CD4-positive, alpha-beta T cell treated with Interferon alpha-2 for 1 hour (primary cell): ENCODE results near the gene LIN52.

Experiments used
- DNase-seq, 2 donors: peaks; one replicate each; pipeline ENCODE4 v3.0.0-alpha.2; 2020 to 2022

The LIN52 gene, protein sequence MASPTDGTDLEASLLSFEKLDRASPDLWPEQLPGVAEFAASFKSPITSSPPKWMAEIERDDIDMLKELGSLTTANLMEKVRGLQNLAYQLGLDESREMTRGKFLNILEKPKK

GRCh38 chr14:74084277-74085046 is at the start of gene LIN52, which contains the start of gene ALDH6A1:
Gene LIN52 (plus strand): TSS chr14:74084956. CDS start chr14:74084975, 19 bp downstream.
Gene ALDH6A1 (minus strand): TSS chr14:74084453. CDS start chr14:74084394, 59 bp downstream.
- DNase-seq, result peak; percentile 100

- DNase-seq, result no peak
Observed at GRCh38 chr14:74035556-74035955, 49.2 kb upstream of the LIN52 start.

DNA sequence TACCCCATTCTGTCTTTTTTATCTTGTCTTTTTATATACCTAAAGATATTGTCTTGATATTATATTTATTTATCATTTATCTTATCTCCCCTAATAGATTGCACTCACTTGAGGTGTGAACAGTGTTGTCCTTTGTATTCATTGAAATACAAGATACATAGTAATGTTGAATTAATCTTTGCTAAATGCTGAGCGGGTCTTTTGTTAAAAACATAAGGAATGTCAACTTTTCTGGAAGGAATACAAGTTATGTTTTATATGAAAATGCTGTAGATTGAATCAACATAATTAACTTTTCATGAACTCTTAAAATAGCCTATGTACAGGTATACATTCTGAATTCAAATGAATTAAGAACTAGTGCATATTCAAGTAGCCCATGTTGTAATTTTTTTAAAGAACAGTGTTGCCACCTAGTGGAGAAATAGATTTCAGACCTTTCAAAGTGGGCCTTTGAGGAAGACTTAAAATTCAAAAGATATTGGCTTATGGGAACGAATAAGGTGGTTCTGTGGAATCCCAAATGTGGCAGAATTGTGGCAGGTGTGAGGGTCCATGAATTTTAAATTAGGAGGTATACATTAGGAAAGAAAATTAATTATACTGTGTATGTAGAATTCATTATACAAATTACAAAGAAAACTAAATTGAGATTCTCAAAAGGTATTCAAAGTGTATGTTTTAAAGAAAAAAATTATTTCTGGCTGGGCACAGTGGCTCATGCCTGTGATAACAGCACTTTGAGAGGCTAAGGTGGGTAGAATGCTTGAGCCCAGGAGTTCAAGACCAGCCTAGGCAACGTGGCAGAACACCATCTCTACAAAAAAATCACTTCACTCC is 46.5 kb upstream of the LIN52 start:
- peak; percentile 2 to 72 for DNase-seq

DNA sequence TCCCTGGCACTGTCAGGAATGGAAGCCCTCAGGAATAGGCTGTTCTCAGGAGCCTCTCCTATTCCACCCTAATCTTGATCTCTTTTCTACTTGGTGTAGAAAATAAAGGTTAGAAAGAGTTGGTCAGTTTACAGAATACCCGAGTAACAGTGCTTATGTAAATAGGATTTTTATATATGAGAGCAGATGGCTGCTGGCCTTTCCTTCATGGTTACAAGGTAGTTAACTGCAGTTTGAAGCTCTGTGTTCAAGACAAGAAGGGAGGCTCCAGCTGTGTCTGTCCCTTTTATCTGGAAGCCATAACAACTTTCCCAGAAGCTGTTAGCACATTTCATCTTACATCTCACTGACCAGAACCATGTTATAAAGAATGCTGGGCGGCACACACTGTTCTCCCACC is 42.5 kb upstream of the LIN52 start:
- no peak for DNase-seq

GRCh38 chr14:74045522-74045921 is 39.2 kb upstream of the LIN52 start:
- no peak for DNase-seq

DNA sequence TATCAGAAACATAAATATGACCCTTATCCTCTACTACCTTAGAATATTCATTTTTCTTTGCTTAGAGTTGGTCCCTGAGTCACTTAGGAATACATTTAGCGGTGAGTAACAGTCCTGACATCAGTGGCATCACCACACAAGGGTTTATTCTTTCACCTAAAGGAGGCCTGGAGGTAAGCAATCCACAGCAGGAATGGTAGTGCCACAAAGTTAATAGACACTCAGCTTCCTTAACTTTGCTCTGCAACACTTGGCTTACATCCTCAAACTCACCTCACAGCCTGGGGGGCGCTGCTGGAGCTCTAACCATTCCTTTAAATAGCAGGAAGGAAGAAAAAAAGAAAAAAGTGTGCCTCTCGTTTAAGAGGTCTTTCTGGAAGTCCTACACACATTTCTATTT is 36.5 kb upstream of the LIN52 start:
- DNase-seq, result no peak

DNA sequence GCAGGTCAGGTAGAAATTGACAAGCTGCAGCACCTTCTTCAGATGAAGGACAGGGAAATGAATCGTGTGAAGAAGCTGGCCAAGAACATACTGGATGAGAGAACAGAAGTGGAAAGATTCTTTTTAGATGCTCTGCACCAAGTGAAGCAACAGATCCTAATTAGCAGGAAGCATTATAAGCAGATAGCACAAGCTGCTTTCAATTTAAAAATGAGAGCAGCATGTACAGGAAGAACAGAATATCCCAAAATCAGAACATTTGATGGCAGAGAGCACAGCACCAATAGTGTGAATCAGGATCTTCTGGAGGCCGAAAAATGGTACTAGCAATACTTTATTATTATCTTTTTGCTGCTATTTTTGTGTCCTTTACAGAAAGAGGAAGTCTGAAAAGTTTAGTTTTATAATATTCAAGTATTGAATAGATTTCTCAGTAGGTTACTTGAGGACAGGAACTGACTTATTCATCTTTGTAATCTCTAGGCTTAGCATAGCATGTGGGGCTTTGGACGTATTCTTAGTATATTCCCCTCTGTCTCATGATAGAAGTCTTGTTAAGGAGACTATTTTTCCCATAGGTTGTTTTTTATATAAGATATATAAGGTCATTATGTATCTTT is 34.8 kb upstream of the LIN52 start:
- DNase-seq, result no peak

DNA sequence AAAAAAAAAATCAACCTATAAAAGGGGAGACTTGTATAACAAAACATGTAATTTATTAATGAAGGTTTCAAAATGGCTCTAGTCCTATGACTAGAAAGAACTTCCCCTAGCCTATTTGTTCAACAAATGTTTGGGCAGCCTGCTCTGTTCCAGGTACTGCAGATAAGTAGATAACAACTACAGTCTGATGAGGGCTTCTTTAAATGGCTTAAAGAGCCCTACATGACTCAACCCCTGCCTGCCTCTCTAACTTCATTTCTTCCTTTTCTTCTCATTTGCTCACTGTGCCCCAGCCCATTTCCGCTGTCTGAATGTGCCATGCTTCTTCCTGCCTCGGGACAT is 22.0 kb upstream of the LIN52 start:
- DNase-seq, result no peak

DNA sequence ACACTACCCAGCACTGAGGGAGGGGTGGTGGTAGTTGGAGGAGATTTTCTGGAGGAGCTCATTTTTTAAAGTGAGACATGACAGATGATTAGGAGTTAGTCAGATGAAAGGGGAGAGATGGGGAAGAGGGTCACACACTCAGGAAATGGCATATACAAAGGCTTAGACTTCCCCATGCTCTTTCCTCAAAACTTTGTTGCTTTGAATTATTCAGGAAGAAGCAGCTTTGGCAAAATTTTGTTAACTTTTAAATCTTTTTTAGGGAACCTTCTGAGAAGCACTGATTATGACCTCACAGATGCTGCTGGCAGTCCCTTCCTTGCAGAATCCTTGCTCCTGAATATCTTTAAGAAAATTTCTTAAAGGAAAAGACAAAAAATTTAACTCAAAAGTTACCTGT is 20.3 kb upstream of the LIN52 start:
- no peak for DNase-seq

DNA sequence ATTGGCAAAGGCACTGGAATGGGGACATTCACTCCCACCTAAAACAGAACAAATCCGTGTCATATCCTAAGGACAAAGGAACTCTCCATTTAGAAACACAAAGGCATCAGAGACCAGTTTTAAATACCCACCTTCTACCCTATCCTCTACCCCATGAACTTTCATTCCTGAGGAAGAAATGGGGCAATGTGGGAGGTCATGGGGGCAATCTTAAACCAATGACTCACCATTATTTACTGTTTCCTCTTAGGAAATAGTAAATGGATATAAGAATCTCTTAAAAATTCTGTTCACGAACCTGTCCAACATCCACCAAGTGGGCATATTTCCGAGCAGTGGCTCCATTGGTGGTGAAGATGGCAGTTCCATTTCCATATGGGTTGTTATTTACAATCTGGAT is 19.9 kb upstream of the LIN52 start:
- no peak for DNase-seq

DNA sequence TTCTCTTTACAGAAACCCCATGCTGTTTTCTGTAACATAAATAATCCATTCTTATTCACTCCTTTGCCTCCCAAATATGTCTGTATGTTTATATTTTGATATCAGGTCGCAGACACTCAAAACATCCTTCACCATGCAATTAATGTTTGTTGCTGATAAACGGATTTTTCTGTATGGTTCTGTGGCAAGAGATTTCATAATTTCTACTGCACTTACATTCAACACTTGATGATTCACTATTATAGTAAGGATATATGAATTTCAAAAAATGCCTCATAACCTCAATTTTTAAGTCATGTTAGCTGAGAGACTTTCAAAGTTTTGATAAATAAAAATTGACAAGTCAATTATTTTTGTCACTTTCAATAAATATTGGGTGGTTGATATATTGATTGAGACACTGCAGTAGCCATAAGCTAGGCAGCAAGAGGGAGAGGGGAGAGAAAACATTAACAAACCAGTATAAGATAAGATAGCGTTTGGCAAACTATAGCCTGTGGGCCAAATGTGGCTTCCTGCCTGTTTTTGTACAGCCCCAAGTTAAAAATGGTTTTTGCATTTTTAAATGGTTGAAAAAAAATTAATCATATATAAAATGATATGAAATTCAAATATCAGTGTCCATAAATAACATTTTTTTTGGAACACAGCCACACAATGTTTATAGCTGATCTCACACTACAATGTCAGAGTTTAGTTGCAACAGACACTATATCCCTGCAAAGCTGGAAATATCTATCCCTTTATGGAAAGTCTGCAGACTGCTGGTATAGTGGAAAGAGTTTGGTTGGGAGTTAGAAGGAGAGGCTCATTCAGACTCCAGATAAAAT is 18.8 kb upstream of the LIN52 start:
- DNase-seq, result no peak

DNA sequence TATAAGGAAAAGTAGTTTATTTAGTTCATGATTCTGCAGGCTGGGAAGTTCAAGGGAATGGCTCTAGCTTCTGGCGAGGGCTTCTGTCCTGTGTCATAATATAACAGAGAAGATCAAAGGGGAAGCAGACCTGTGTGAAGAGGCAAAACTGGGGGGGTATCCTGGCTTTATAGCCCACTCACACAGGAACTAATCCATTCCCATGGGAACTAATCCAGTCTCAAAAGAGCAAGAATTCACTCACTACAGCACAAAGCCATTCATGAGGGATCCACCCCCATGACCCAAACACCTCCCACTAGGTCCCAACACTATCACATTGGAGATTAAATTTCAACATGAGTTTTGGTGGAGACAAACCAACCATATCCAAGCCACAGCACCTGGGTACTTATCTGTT is 7.4 kb upstream of the LIN52 start:
- no peak for DNase-seq

- DNase-seq, result no peak
Observed at GRCh38 chr14:74080820-74081460, 3.8 kb upstream of the LIN52 start.

- no peak for DNase-seq
Observed at GRCh38 chr14:74081491-74081890, 3.3 kb upstream of the LIN52 start.

- DNase-seq, result no peak
Observed at GRCh38 chr14:74083161-74083560, 1.6 kb upstream of the LIN52 start.

- no peak for DNase-seq
Observed at GRCh38 chr14:74083784-74084276, 926 bp upstream of the LIN52 start.

DNA sequence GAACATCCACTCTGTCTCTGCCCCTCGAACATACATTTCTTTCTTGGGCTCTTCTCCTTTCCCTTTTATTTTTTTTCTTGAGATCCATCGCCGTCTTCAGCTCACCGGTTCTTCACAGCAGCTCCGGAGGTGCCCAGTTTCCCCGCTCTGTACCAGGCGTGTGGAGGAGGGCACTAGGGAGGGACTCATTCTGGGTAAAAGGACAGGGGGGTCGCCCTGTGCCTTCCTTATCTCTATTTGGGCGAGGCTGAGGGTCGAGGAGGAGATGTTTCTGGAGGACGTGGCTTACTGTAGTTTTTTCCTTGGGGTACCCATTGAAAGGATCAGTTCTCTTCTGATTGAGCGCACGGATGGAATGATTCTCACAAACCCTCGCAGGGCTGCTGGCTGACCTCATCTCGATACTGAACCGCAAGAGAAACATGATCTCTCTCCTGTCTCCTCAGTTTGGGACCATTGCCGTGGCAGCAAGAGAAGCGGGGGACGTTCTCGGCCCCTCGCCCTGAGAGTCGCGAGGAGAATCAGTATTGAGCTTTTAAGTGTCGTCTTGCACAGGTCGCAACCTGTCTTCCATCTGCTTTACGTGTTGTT is 386 bp downstream of the LIN52 start:
- DNase-seq, result no peak

- no peak for DNase-seq
Observed at GRCh38 chr14:74085828-74086227, 1.1 kb downstream of the LIN52 start.

DNA sequence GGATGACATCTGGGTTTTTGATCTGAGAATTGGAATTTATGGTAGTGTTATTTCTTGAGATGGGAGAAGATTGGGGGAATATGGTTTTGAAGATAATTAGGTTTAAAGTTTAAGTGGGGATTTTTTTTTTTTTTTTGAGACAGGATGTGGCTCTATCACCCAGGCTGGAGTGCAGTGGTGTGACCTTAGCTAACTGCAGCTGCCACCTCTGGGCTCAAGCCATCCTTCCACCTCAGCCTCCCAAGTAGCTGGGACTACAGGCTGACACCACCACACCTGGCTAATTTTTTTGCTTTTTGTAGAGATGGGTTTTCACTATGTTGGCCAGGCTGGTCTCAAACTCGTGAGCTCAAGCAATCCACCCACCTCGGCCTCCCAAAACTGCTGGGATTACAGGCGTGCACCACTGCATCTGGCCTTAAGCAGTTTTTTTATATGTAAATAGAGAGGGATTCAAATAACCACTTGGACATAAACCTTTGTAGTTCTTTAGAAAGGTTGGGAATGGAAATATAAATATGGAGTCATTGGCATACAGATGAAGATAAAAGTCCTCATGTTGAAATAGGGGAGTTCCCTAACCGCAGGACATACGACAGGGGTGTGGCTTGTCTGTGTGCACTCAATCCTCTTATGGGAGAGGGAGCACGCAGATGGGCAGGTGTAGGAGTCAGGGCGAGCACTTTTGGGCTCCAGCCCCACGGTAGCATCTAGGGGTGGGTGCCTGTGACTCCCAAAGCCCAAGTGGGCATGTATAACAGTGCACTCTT is 4.7 kb downstream of the LIN52 start:
- DNase-seq, result no peak

GRCh38 chr14:74105381-74105780 is 20.6 kb downstream of the LIN52 start:
- DNase-seq, result no peak

DNA sequence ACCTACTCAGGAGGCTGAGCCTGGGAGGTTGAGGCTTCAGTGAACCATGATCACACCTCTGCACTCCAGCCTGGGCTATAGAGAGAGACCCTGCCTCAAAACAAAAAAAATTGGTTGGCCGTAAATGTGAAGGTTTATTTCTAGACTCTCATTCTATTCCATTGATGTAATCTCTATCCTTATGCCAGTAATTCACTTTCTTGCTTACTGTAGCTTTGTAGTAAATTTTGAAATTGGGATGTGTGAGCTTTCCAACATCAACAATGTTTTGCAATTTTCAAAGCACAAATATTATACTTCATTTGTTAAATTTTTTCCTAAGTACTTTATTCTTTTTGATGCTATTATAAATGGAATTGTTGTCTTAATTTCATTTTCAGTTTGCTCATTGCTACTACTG is 24.6 kb downstream of the LIN52 start:
- no peak for DNase-seq
